Fibroblast of villous mesenchyme (primary cell): ENCODE data around the gene P2RY11. TPM values are rescaled to one million over a fixed set of nuclear protein-coding genes. Genes with fewer than 3 reads are reported as not detected.

Experiments
- DNase-seq: peaks from one replicate; pipeline ENCODE4 v3.0.0-alpha.2; 2010; ENCODE audit warnings: low read depth
- H3K4me3 ChIP-seq: 2 replicates; pipeline ENCODE4 v1.5.1; 2011; ENCODE audit warnings: low read depth, mild to moderate bottlenecking, low read length
- total RNA-seq: library from RNA; depleted of rRNA; stranded (reverse); fragments of >200 nt; gene quantifications from 2 replicates; pipeline ENCODE4 v1.2.3, GENCODE V29; 2012
- TF ChIP-seq, protein P1 (sequence below): IDR thresholded peaks from 2 replicates; pipeline ENCODE4 v1.5.1; 2012; ENCODE audit warnings: low read depth, mild to moderate bottlenecking, low read length; ENCODE audit not compliant: insufficient read depth

P2RY11 gene
- total RNA-seq, 1 donor = 0.43 TPM

DNA sequence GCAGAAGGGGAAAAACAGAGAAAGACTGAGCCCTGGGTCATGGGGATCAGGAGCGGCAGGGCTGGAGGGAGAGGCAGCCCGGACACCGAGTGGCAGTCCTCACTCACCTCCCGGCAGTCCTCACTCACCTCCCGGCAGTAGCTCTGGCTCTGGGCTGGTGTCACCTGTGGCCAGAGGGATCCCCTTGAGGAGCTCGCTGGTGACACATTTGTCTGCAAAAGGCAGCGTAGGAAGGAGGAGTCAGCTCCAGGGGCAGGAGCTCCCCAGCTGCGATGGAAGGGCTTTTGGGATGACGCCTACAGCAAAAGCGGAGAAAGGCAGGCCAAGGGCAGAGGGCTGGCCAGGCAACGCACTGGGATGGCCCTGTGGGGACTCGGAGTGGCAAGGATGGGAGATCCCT lies 7.5 kb downstream of the P2RY11 start:
- TF ChIP-seq, protein P1, sequence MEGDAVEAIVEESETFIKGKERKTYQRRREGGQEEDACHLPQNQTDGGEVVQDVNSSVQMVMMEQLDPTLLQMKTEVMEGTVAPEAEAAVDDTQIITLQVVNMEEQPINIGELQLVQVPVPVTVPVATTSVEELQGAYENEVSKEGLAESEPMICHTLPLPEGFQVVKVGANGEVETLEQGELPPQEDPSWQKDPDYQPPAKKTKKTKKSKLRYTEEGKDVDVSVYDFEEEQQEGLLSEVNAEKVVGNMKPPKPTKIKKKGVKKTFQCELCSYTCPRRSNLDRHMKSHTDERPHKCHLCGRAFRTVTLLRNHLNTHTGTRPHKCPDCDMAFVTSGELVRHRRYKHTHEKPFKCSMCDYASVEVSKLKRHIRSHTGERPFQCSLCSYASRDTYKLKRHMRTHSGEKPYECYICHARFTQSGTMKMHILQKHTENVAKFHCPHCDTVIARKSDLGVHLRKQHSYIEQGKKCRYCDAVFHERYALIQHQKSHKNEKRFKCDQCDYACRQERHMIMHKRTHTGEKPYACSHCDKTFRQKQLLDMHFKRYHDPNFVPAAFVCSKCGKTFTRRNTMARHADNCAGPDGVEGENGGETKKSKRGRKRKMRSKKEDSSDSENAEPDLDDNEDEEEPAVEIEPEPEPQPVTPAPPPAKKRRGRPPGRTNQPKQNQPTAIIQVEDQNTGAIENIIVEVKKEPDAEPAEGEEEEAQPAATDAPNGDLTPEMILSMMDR = no peak
- peak overlapping the region; percentile 91 for H3K4me3 ChIP-seq
- DNase-seq = no peak

- DNase-seq = peak; percentile 64
- TF ChIP-seq, protein P1 = no peak
- H3K4me3 ChIP-seq = no peak overlapping the region
Observed at GRCh38 chr19:10120538-10121189, 9.2 kb downstream of the P2RY11 start.

DNA sequence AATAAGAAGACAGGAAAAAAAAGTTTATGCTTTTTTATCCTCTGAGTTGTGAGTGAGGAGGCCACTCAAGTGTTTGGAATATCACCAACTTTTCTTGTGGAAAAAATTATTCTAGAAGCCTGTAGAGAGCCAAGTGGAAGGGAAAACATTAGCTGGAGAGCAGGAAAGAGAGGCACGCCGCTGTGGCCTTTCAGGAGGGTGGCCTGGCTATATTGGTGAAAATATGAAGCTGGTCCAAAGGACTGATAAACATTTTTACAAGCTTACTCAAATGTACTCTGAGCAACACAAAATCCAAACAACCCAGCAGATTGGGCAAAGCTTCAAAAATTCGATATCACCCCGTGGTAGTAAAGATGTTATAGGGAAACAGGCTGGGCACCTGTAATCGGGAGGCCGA lies 10.6 kb downstream of the P2RY11 start:
- TF ChIP-seq, protein P1 = no peak
- no peak overlapping the region for H3K4me3 ChIP-seq

DNA sequence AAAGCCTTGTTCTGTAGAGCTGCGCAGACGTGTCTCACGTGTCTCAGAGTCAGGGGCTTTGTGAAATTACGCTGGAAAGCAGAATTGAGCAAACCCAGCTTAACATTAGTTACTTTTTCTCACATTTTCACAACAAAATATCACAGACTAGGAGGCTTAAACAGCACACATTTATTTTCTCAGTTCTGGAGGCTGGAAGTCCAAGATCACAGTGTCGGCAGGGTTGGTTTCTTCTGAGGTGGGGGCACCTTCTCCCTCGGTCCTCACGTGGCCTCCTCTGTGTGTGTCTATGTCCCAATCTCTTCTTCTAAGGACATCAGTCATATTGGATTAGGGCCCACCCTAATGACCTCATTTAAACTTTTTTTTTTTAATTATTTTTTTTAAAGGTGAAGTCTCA lies 12.9 kb downstream of the P2RY11 start:
- no peak for DNase-seq
- H3K4me3 ChIP-seq = no peak overlapping the region
- TF ChIP-seq, protein P1 = no peak

More for the DNA sequence above, 10.6 kb downstream of the P2RY11 start:
- DNase-seq = peak; percentile 75

DNA sequence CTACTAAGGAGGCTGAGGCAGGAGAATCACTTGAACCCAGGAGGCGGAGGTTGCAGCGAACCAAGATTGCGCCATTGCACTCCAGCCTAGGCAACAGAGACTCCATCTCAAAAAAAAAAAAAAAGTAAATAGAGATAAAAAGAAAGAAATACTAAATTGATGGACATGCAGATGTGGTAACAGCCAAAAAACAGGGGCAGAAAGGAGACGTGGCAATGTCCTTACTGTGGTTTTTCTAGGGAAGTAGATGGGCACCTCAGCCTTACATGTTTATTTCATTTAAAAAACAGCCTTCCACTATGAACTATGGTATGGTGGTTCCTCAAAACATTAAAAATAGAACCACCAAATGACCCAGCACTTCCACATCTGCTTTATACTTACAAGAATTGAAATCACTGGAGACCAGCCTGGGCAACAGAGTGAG lies 14.7 kb downstream of the P2RY11 start:
- H3K4me3 ChIP-seq = no peak overlapping the region
- TF ChIP-seq, protein P1 = no peak
- DNase-seq = no peak

DNA sequence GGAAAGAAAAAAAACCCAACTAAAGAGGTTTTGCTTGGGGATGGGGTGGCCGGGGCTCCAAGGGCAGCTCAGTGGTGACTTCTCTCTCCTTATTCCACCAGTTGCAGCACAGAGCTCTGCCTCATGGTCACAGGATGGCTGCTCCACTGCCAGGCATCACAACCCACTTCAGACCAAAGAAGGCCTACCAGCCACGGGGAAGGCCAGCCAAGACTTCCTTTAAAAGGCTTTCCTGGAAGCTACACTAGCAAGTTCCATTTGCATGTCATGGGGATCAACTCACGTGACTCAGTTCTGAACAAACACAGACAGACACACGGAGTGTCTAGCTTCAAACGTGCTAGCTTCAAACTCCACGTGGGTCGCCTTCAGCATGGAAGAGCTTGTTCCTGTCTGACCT lies 21.4 kb downstream of the P2RY11 start:
- TF ChIP-seq, protein P1 = no peak
- H3K4me3 ChIP-seq = no peak overlapping the region
- DNase-seq = no peak

- no peak for DNase-seq
- H3K4me3 ChIP-seq = no peak overlapping the region
- TF ChIP-seq, protein P1 = no peak
Observed at GRCh38 chr19:10133596-10133995, 22.1 kb downstream of the P2RY11 start.
